Vagina (tissue), 2 donors: ENCODE measurements around the gene KRT86.
"Not testable (repeated sequence)": the region's sequence is repeated elsewhere in the genome, so short reads cannot be mapped to it uniquely, and the experiment has no call there.

Source experiments
- CTCF ChIP-seq, 3 experiments: fragments of 450-650 bp in 2 of 3; fragments of 200-600 bp in 1 of 3; sonication (generic) in 1 of 3; IDR thresholded peaks; one replicate each; pipeline ENCODE4 v1.5.1; 2017 to 2019; ENCODE audit warnings: antibody characterized with exemption in 3 of 3, mild to moderate bottlenecking in 2 of 3, moderate library complexity in 2 of 3
- POLR2A ChIP-seq, 2 donors: fragments of 450-650 bp; IDR thresholded peaks; one replicate each; pipeline ENCODE4 v1.6.1; 2017; ENCODE audit warnings: antibody characterized with exemption in 2 of 2, mild to moderate bottlenecking in 2 of 2, moderate library complexity in 2 of 2
- POLR2AphosphoS5 ChIP-seq, 2 donors: sonication (generic); formaldehyde crosslinking; IDR thresholded peaks; one replicate each; pipeline ENCODE4 v1.9.0; 2017; ENCODE audit warnings: antibody characterized with exemption in 2 of 2, mild to moderate bottlenecking in 2 of 2, low read depth in 1 of 2; ENCODE audit not compliant: insufficient read depth in 1 of 2

DNA sequence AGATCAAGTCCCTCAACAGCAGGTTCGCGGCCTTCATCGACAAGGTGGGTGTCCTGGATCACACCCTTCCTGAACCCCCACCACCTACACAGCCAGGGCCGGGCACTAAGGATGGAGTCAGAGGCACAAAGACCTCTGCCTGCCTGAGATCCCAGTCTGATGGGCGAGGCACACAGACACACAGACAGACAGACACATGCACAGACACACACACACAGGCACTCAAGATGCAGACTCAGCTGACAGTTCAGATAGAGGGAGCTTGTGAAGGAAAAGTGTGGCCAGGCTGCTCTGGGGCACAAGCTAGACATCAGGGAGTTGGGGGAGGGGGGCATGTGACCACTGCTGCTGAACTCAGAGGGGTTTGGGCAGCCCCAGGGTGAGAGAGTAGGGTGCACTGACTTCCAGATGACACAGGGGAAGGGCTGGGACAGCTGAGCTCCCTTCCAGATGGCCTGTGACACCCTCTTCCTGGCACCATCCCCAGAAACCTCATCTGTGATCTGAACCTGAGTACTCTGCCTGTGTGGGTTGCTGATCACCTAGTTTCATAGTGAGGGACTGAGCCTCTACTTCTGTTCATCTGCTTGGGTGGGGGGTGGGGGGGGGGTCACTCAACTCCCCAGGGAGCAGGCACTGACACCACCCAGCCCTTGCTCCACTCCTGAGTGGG is 27.9 kb downstream of the KRT86 start:
- TF ChIP-seq POLR2AphosphoS5 (IDR thresholded peaks at IDR 0.05; ENCODE audit: insufficient read depth in 1 of 2, low read depth in 1 of 2); CTCF (IDR thresholded peaks at IDR 0.05); POLR2A (IDR thresholded peaks at IDR 0.05): not testable (repeated sequence)
